Endothelial cell of umbilical vein (primary cell): ENCODE results near the gene CDK7.

ENCODE experiments used
- CTCF ChIP-seq, 2 donors: IDR thresholded peaks; 1 replicate in 1 of 2; 2 replicates in 1 of 2; pipeline ENCODE4 v1.5.1; 2011; ENCODE audit warnings: low read length in 2 of 2, mild to moderate bottlenecking in 2 of 2, moderate library complexity in 2 of 2, control low read depth in 1 of 2, inconsistent platforms in 1 of 2, low read depth in 1 of 2; ENCODE audit not compliant: insufficient read depth in 1 of 2; ENCODE audit errors: extremely low read depth in 1 of 2
- POLR2AphosphoS5 ChIP-seq: IDR thresholded peaks from 2 replicates; pipeline ENCODE4 v1.6.1; 2012; ENCODE audit warnings: low read depth, mild to moderate bottlenecking, control low read depth, low read length, moderate library complexity; ENCODE audit not compliant: insufficient read depth

DNA sequence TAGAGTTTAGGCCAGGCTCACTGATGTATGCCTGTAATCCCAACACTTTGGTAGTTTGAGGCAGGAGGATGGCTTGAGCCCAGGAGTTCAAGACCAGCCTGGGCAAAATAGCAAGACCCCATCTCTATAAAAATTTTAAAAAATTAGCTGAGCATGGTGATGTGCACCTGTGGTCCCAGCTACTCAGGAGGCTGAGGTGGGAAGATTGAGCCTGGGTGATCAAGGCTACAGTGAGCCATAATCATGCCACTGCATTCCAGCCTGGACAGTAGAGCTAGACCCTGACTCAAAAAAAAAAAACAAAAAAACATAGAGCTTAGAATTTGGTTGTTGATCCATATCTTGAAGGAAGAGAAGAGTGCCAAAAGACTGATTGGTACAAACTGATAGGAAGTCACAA is 14.7 kb upstream of the CDK7 start:
- TF ChIP-seq CTCF (IDR thresholded peaks at IDR 0.05; ENCODE audit: extremely low read depth in 1 of 2, insufficient read depth in 1 of 2, low read depth in 1 of 2, low read length in 2 of 2) (no peak), POLR2AphosphoS5 (no peak)
